K562 (cell line): ENCODE data around the gene SNRNP70. TPM values are rescaled to one million over a fixed set of nuclear protein-coding genes. Genes with fewer than 3 reads are reported as not detected.
A peak's percentile ranks its signal among the peaks of the same experiment; 100 is the strongest.

ENCODE experiments used
- ATAC-seq: fragments of 200-7000 bp; cut with Tn5 transposase; 3 replicates; pipeline ENCODE4 v1.9.1; 2020; ENCODE audit warnings: moderate library complexity
- BruUV-seq: library from RNA; stranded (reverse); fragments of 400-500 nt; replicated peaks from 2 replicates; lab custom pipeline; 2021; lab: Mats Ljungman, UMichigan
- CTCF ChIA-PET: fragments of 300-600 bp; formaldehyde crosslinking; extraction: SDS; loops from one replicate; lab custom pipeline; 2021; ENCODE audit warnings: low intra/inter-chr PET ratio; lab: Yijun Ruan, JAX
- POLR2A ChIA-PET: fragments of 300-600, 350-650 bp; sonication (Branson Sonifier 250); formaldehyde crosslinking; extraction: SDS; loops from one replicate; lab custom pipeline; 2021; ENCODE audit warnings: antibody characterized with exemption, inconsistent platforms; lab: Yijun Ruan, JAX
- DNase-seq, 4 experiments: peaks; one replicate each; pipeline versions ENCODE4 v3.0.0 to v3.0.0-alpha.2; 2011 to 2018; ENCODE audit warnings: low spot score in 3 of 4, mixed read lengths in 3 of 4; ENCODE audit errors: extremely low read depth in 1 of 4
- FAIRE-seq: peaks from 2 replicates; lab custom pipeline; 2011; peaks lifted over from hg19 to GRCh38; lab: Jason Lieb, UNC
- H2AFZ ChIP-seq: 2 replicates; pipeline ENCODE4 v1.6.0; 2011; ENCODE audit warnings: low read depth, low read length, control low read depth, inconsistent platforms
- H3K27ac ChIP-seq: fragments of 200-600 bp; 3 replicates; pipeline ENCODE4 v1.8.0; 2011; ENCODE audit warnings: low read depth, mild to moderate bottlenecking, control low read depth, inconsistent platforms, low read length, moderate library complexity, mixed read lengths; ENCODE audit errors: extremely low read depth
- H3K27me3 ChIP-seq, 2 experiments: fragments of 300-600 bp in 1 of 2; 2 replicates in 1 of 2; 3 replicates in 1 of 2; pipeline versions ENCODE4 v1.6.0 to v1.8.0; 2011; ENCODE audit warnings: inconsistent platforms in 2 of 2, low read length in 2 of 2, mild to moderate bottlenecking in 1 of 2, mixed read lengths in 1 of 2, moderate library complexity in 1 of 2; ENCODE audit not compliant: control insufficient read depth in 2 of 2, insufficient read depth in 2 of 2
- H3K36me3 ChIP-seq: fragments of 300-600 bp; 3 replicates; pipeline ENCODE4 v1.8.0; 2011; ENCODE audit warnings: mild to moderate bottlenecking, low read length, inconsistent platforms; ENCODE audit not compliant: control insufficient read depth, insufficient read depth
- H3K4me1 ChIP-seq, 2 experiments: fragments of 200-600 bp in 1 of 2; replicated peaks in 1 of 2; 2 replicates in 1 of 2; 3 replicates in 1 of 2; pipeline versions ENCODE4 v1.5.1 to v1.8.0; 2011; ENCODE audit warnings: inconsistent platforms in 2 of 2, low read length in 2 of 2, mild to moderate bottlenecking in 1 of 2, mixed read lengths in 1 of 2, moderate library complexity in 1 of 2; ENCODE audit not compliant: control insufficient read depth in 2 of 2, insufficient read depth in 2 of 2
- H3K4me2 ChIP-seq: 2 replicates; pipeline ENCODE4 v1.6.1; 2011; ENCODE audit warnings: low read length, control low read depth, inconsistent platforms, mixed read lengths; ENCODE audit not compliant: insufficient read depth
- H3K4me3 ChIP-seq: fragments of 200-600 bp; sonication (generic), shearing (Covaris generic); 2 replicates; pipeline ENCODE4 v1.5.1; 2016; ENCODE audit warnings: control low read depth, inconsistent platforms
- H3K79me2 ChIP-seq: fragments of 200-600 bp; 3 replicates; pipeline ENCODE4 v1.8.0; 2011; ENCODE audit warnings: low read length, inconsistent platforms; ENCODE audit not compliant: control insufficient read depth, insufficient read depth
- H3K9ac ChIP-seq, 2 experiments: 2 replicates each; pipeline versions ENCODE4 v1.6.0 to v1.6.1; 2011; ENCODE audit warnings: low read depth in 2 of 2, low read length in 2 of 2, control low read depth in 1 of 2, inconsistent platforms in 1 of 2, mild to moderate bottlenecking in 1 of 2, mixed read lengths in 1 of 2; ENCODE audit not compliant: insufficient read depth in 1 of 2
- H3K9me1 ChIP-seq: one replicate; pipeline ENCODE4 v1.6.0; 2011; ENCODE audit warnings: inconsistent platforms, mild to moderate bottlenecking, low read length, moderate library complexity; ENCODE audit not compliant: control insufficient read depth, insufficient read depth
- H3K9me3 ChIP-seq: replicated peaks from 2 replicates; pipeline ENCODE4 v1.5.1; 2011; ENCODE audit warnings: low read depth, low read length, inconsistent platforms; ENCODE audit not compliant: control insufficient read depth, insufficient read depth
- H4K20me1 ChIP-seq: replicated peaks from 2 replicates; pipeline ENCODE4 v1.6.1; 2011; ENCODE audit warnings: low read length, inconsistent platforms, mixed read lengths; ENCODE audit not compliant: control insufficient read depth, insufficient read depth
- ARID1B ChIP-seq: fragments of 450-650 bp; IDR thresholded peaks from 2 replicates; pipeline ENCODE4 v1.6.1; 2016; ENCODE audit warnings: antibody characterized with exemption, mild to moderate bottlenecking, inconsistent platforms
- BRCA1 ChIP-seq, 2 experiments: fragments of 450-650 bp in 1 of 2; sonication (generic) in 1 of 2; formaldehyde crosslinking in 1 of 2; IDR thresholded peaks; 2 replicates each; pipeline versions ENCODE4 v1.5.0 to v1.6.1; 2017 to 2020; ENCODE audit warnings: mild to moderate bottlenecking in 1 of 2, missing genetic modification reagents in 1 of 2
- CBFA2T2 ChIP-seq: fragments of 450-650 bp; conservative IDR thresholded peaks from 2 replicates; pipeline ENCODE4 v1.6.1; 2017; ENCODE audit warnings: mild to moderate bottlenecking
- ELF1 ChIP-seq: fragments of 200-800 bp; sonication (Bioruptor generic); IDR thresholded peaks from 2 replicates; pipeline ENCODE4 v1.6.1; 2016; ENCODE audit warnings: missing genetic modification characterization, missing compliant biosample characterization
- POLR3G ChIP-seq: IDR thresholded peaks from 2 replicates; pipeline ENCODE4 v1.6.1; 2011; ENCODE audit not compliant: insufficient read length, insufficient replicate concordance; ENCODE audit errors: extremely low read depth
- RUNX1 ChIP-seq: sonication (generic); IDR thresholded peaks from 2 replicates; pipeline ENCODE4 v1.6.1; 2016; ENCODE audit warnings: antibody characterized with exemption, low read depth
- YBX1 ChIP-seq: fragments of 450-650 bp; IDR thresholded peaks from 2 replicates; pipeline ENCODE4 v1.7.1; 2016; ENCODE audit warnings: mild to moderate bottlenecking
- ZNF232 ChIP-seq: sonication (generic); formaldehyde crosslinking; IDR thresholded peaks from 2 replicates; pipeline ENCODE4 v1.8.0; 2022; ENCODE audit warnings: mild to moderate bottlenecking, missing genetic modification reagents
- ZNF24 ChIP-seq: fragments of 450-650 bp; IDR thresholded peaks from 2 replicates; pipeline ENCODE4 v1.6.1; 2016
- ZNF699 ChIP-seq: fragments of 250-450 bp; sonication (Bioruptor Pico); IDR thresholded peaks from 2 replicates; pipeline ENCODE4 v1.8.0; 2021; ENCODE audit warnings: mild to moderate bottlenecking, moderate library complexity; ENCODE audit not compliant: insufficient replicate concordance
- WGBS: fragments of 100-300 bp; shearing (Covaris generic); methylation state at CpG from one replicate; pipeline ENCODE4 v1.1.6; 2016; ENCODE audit warnings: low coverage, mixed read lengths; ENCODE audit not compliant: insufficient coverage; ENCODE audit errors: missing lambda C conversion rate; 5-methylcytosine and 5-hydroxymethylcytosine counted together
- in situ Hi-C: fragments of 300-500 bp; cut with MboI; formaldehyde crosslinking; loops from 4 replicates; pipeline ENCODE4 v1.15.0; 2018; ENCODE audit warnings: inconsistent platforms, mixed read lengths
- intact Hi-C: fragments of 100-400 bp; cut with micrococcal nuclease; formaldehyde crosslinking; loops from 2 replicates; pipeline ENCODE4 v1.14.2; 2022
- polyA plus RNA-seq, 8 experiments: library from polyadenylated mRNA; depleted of rRNA in 4 of 8; stranded (reverse) in 5 of 8; unstranded in 3 of 8; fragments of >200 nt; fragmentation: Nextera tagmentation in 2 of 8; fragmentation: Illumina TruSeq in 1 of 8; extraction: Ambion mirVana in 2 of 8; extraction: Trizol in 1 of 8; gene quantifications; 2 replicates each; pipeline versions ENCODE4 v1.2.1 to v1.2.3, GENCODE V29; 2011 to 2014; ENCODE audit warnings: inconsistent platforms in 1 of 8, missing spikeins in 1 of 8
- total RNA-seq, 7 experiments: library from RNA; depleted of rRNA in 6 of 7; stranded (reverse); fragments of >200 nt in 6 of 7; fragmentation: Illumina TruSeq in 2 of 7; extraction: Trizol in 2 of 7; gene quantifications; 2 replicates each; pipeline versions ENCODE4 v1.2.1 to v1.2.3, GENCODE V29; 2011 to 2021; ENCODE audit warnings: low replicate concordance in 1 of 7

The SNRNP70 gene
- total and polyA plus RNA-seq, 9 of the 15 experiments (the other 6 are each of a cell fraction or from before 2014, with no cell fraction given), result 2.8 to 496 (median 136) TPM

DNA sequence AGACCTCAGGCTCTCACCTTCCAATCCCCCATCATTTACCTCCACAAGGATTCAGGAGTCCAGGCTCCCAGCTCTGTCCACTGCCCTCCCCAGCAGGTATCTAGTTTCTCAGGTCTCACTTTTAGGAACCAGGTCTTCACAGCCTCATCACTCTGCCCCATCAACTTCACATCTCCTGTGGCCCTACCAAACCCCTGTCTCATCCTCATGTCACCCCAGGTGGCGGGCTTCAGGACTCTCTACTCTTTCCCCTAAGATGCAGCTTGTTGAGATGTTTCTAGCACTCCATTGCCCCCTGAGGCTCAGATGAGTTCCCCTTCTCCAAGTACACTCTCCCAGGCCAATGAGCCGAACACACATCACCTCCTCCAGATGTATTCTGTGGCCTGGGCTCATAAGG lies 35.6 kb downstream of the SNRNP70 start:
- Histone ChIP-seq H3K4me2 (no peak overlapping the region), H3K4me1 (peaks cover 23 to 58% of the 10 kb centered on the region in 2 experiments), H3K9me1 (no peaks in the 10 kb centered on the region), H3K27ac (no peak overlapping the region), H3K9ac (peak overlapping the region in 1 of 2 experiments; percentile 94; a peak in 1 of 4 replicates), H4K20me1 (no peaks in the 10 kb centered on the region; the same call in 1 of the 2 replicates), H3K79me2 (peaks cover 14% of the 10 kb centered on the region; the same call in 2 of the 3 replicates), H2AFZ (no peak overlapping the region), H3K9me3 (no peaks in the 10 kb centered on the region), H3K27me3 (no peaks in the 10 kb centered on the region), H3K36me3 (peaks cover 11% of the 10 kb centered on the region), H3K4me3 (no peak overlapping the region)
- FAIRE-seq (no peak), ATAC-seq (no peak), DNase-seq (no peak)
- BruUV-seq, result no TSS peak
- ChIA-PET CTCF (no interaction called here), POLR2A (interaction anchor here (0.6 to 1.4 kb wide), 3 partner anchors 8 to 23 kb away, joined by 3 to 6 read pairs (median 5); no protein-coding TSS in a partner anchor)
- intact Hi-C loops (no loop called here), in situ Hi-C loops (no loop called here)
- TF ChIP-seq ELF1 (tag) (no peak), ARID1B (no peak), CBFA2T2 (no peak), YBX1 (no peak), RUNX1 (no peak), ZNF699 (CRISPR knock-in tag) (no peak), ZNF232 (CRISPR knock-in tag) (no peak), ZNF24 (no peak), BRCA1 (IDR thresholded peaks at IDR 0.05) (no peak), BRCA1 (CRISPR knock-in tag; IDR thresholded peaks at IDR 0.05) (no peak), POLR3G (no peak)
- 74% methylated on average over 2 of the region's 2 CpGs for WGBS
